ENCODE results near the gene MYEOV. TPM values are rescaled to one million over a fixed set of nuclear protein-coding genes. Genes with fewer than 3 reads are reported as not detected.

Gene MYEOV
- total RNA-seq (2021): 0.15 and 0.22 TPM in 2 replicates
- long read RNA-seq, partial matches to known transcripts: 0 of 1 reads
- long read RNA-seq, other reads (novel, unspliced or antisense): 0 of 1 reads

GRCh38 chr11:69293819-69294505 is at the start of gene MYEOV:
Gene MYEOV (plus strand): TSS chr11:69294155. CDS start chr11:69295355, 1,200 bp downstream.
- Histone ChIP-seq H2AK5ac (ENCODE audit: insufficient read length, low read length) (no peak within 1 kb of the TSS), H4K5ac (ENCODE audit: insufficient read length, low read depth, low read length) (no peak within 1 kb of the TSS), H3K27ac (ENCODE audit: insufficient read length, low read depth, low read length) (no peak within 1 kb of the TSS)

More at GRCh38 chr11:69293819-69294505, at the start of gene MYEOV:
- H3K4me1 Mint-ChIP-seq: peaks cover 17 to 19% of the 10 kb centered on the region in 2 experiments
- TF ChIP-seq CTCF (conservative IDR thresholded peaks at IDR 0.05): no peak
- Histone ChIP-seq H3K79me2 (ENCODE audit: insufficient read depth, low read length) (no peaks in the 10 kb centered on the region), H3K23ac (ENCODE audit: insufficient read length, low read depth, low read length) (no peak within 1 kb of the TSS), H3K56ac (ENCODE audit: insufficient read length, low read depth, low read length) (no peak within 1 kb of the TSS), H3K4ac (ENCODE audit: low read depth, low read length) (no peak within 1 kb of the TSS), H3K9ac (ENCODE audit: extremely low read depth, insufficient read length, low read length) (no peak within 1 kb of the TSS), H3K4me1 (ENCODE audit: insufficient read depth, low read length) (peaks cover 3% of the 10 kb centered on the region; the same call in 1 of the 2 replicates), H3K27me3 (ENCODE audit: insufficient read depth, low read length) (no peaks in the 10 kb centered on the region), H3K9me3 (ENCODE audit: control insufficient read depth, low read depth, low read length) (no peaks in the 10 kb centered on the region), H4K91ac (ENCODE audit: insufficient read length, low read depth, low read length) (no peak within 1 kb of the TSS), H3K23me2 (ENCODE audit: insufficient read length, low read depth, low read length, poor library complexity, severe bottlenecking) (no peaks in the 10 kb centered on the region), H3K79me1 (ENCODE audit: insufficient read depth, low read depth, low read length, poor library complexity, severe bottlenecking) (no peaks in the 10 kb centered on the region), H3K4me2 (ENCODE audit: insufficient read depth, insufficient read length, low read length) (no peak within 1 kb of the TSS), H2BK20ac (ENCODE audit: low read depth, low read length, poor library complexity, severe bottlenecking) (no peak within 1 kb of the TSS), H2BK120ac (ENCODE audit: low read depth, low read length, poor library complexity, severe bottlenecking) (no peak within 1 kb of the TSS), H4K20me1 (ENCODE audit: control insufficient read depth, insufficient read depth, insufficient read length) (no peaks in the 10 kb centered on the region), H2BK15ac (ENCODE audit: low read depth, low read length) (no peak within 1 kb of the TSS), H2BK12ac (ENCODE audit: insufficient read length, low read depth, low read length) (no peak within 1 kb of the TSS), H3T11ph (ENCODE audit: low read length) (no peak within 1 kb of the TSS), H2BK5ac (ENCODE audit: insufficient read length, low read length) (no peak within 1 kb of the TSS), H4K8ac (replicated peaks; ENCODE audit: insufficient read length, low read depth, low read length) (no peak within 1 kb of the TSS), H3K14ac (ENCODE audit: insufficient read depth, low read length) (no peak within 1 kb of the TSS; the same call in 1 of the 2 replicates), H3K18ac (ENCODE audit: insufficient read length, low read depth, low read length) (no peak within 1 kb of the TSS), H2AFZ (ENCODE audit: low read length) (no peak within 1 kb of the TSS)
- H3K9me3 Mint-ChIP-seq: no peaks in the 10 kb centered on the region
- no CpG with 5 or more reads among the region's 16 CpGs for WGBS (ENCODE audit: extremely low coverage, insufficient read length, low lambda C conversion rate)
- DNase-seq: peak; percentile 89
- no peak within 1 kb of the TSS for H3K4me3 Mint-ChIP-seq
- H3K27me3 Mint-ChIP-seq (ENCODE audit: low read depth): peaks cover 2% of the 10 kb centered on the region; the same call in 1 of the 2 replicates
- H3K36me3 Mint-ChIP-seq (ENCODE audit: insufficient read depth in 1 of 3, low read depth in 3 of 3): no peaks in the 10 kb centered on the region; a peak in 1 of 7 replicates
- no peak within 1 kb of the TSS; a peak in 2 of 7 replicates for H3K27ac Mint-ChIP-seq

Data from H9 (cell line).